ENCODE measurements around the gene MYPN.
"Not testable (repeated sequence)": the region's sequence is repeated elsewhere in the genome, so short reads cannot be mapped to it uniquely, and the experiment has no call there.

MYPN gene

GRCh38 chr10:68231106-68231816 is 122.0 kb downstream of the MYPN start:
- no peak for DNase-seq (ENCODE audit: low read depth in 2 of 2)

GRCh38 chr10:68231817-68232251 is 122.5 kb downstream of the MYPN start, which contains the start of gene ATOH7:
ATOH7 (minus strand) TSS chr10:68232113; CDS start chr10:68231677, 436 bp downstream.
- DNase-seq (ENCODE audit: low read depth in 2 of 2), result no peak

- DNase-seq (ENCODE audit: low read depth in 2 of 2), result no peak
Measured at GRCh38 chr10:68233046-68233445, 123.8 kb downstream of the MYPN start.

- no peak for DNase-seq (ENCODE audit: low read depth in 2 of 2)
Measured at GRCh38 chr10:68235111-68235510, 125.8 kb downstream of the MYPN start.

GRCh38 chr10:68235581-68235980 is 126.3 kb downstream of the MYPN start:
- DNase-seq (ENCODE audit: low read depth in 2 of 2), result no peak

- DNase-seq (ENCODE audit: low read depth in 2 of 2), result no peak
Measured at GRCh38 chr10:68237173-68237572, 127.9 kb downstream of the MYPN start.

- no peak for DNase-seq (ENCODE audit: low read depth in 2 of 2)
Measured at GRCh38 chr10:68238371-68238770, 129.1 kb downstream of the MYPN start.

GRCh38 chr10:68239069-68239468 is 129.8 kb downstream of the MYPN start:
- DNase-seq (ENCODE audit: low read depth in 2 of 2), result no peak

- no peak for DNase-seq (ENCODE audit: low read depth in 2 of 2)
Measured at GRCh38 chr10:68239596-68240150, 130.4 kb downstream of the MYPN start.

GRCh38 chr10:68242051-68242450 is 132.8 kb downstream of the MYPN start:
- DNase-seq (ENCODE audit: low read depth in 2 of 2), result no peak

GRCh38 chr10:68246397-68246796 is 137.1 kb downstream of the MYPN start:
- DNase-seq (ENCODE audit: low read depth in 2 of 2), result not testable (repeated sequence)

- no peak for DNase-seq (ENCODE audit: low read depth in 2 of 2)
Measured at GRCh38 chr10:68247931-68248330, 138.6 kb downstream of the MYPN start.

- DNase-seq (ENCODE audit: low read depth in 2 of 2), result no peak
Measured at GRCh38 chr10:68249297-68249696, 140.0 kb downstream of the MYPN start.

GRCh38 chr10:68251151-68251550 is 141.9 kb downstream of the MYPN start:
- DNase-seq (ENCODE audit: low read depth in 2 of 2), result no peak

GRCh38 chr10:68251625-68252495 is 142.6 kb downstream of the MYPN start:
- no peak for DNase-seq (ENCODE audit: low read depth in 2 of 2)

- no peak for DNase-seq (ENCODE audit: low read depth in 2 of 2)
Measured at GRCh38 chr10:68253346-68253745, 144.1 kb downstream of the MYPN start.

GRCh38 chr10:68261132-68261856 is 152.0 kb downstream of the MYPN start:
- no peak for DNase-seq (ENCODE audit: low read depth in 2 of 2)

All from stimulated activated CD8-positive, alpha-beta memory T cell treated with anti-CD3 and anti-CD28 coated beads, Interleukin-15, amount 100 ng/mL, for 4 hours (primary cell).